Psoas muscle (tissue), 8 donors: ENCODE results near the gene HBEGF. TPM values are rescaled to one million over a fixed set of nuclear protein-coding genes. Genes with fewer than 3 reads are reported as not detected.
A peak's percentile ranks its signal among the peaks of the same experiment; 100 is the strongest.

Experiments
- ATAC-seq, 4 donors: fragments of 200-7000 bp; cut with Tn5 transposase; one replicate each; pipeline ENCODE4 v1.9.1; 2020; ENCODE audit warnings: moderate library complexity in 3 of 4, mild to moderate bottlenecking in 2 of 4
- DNase-seq, 2 donors: peaks; one replicate each; pipeline ENCODE4 v3.0.0-alpha.2; 2020
- H3K27ac ChIP-seq: fragments of 200-600 bp; one replicate; pipeline ENCODE4 v1.8.0; 2022
- H3K27me3 ChIP-seq, 3 donors: fragments of 200-600 bp in 1 of 3; one replicate each; pipeline versions ENCODE4 v1.6.1 to v1.8.0; 2013 to 2022; ENCODE audit warnings: low read length in 2 of 3, mild to moderate bottlenecking in 2 of 3, moderate library complexity in 1 of 3; ENCODE audit not compliant: insufficient read depth in 3 of 3
- H3K36me3 ChIP-seq, 2 donors: fragments of 200-600 bp in 1 of 2; one replicate each; pipeline versions ENCODE4 v1.6.1 to v1.8.0; 2013 to 2022; ENCODE audit warnings: low read depth in 1 of 2, mild to moderate bottlenecking in 1 of 2, moderate library complexity in 1 of 2; ENCODE audit not compliant: insufficient read depth in 1 of 2
- H3K4me1 ChIP-seq: fragments of 200-600 bp; one replicate; pipeline ENCODE4 v1.8.0; 2022
- H3K4me3 ChIP-seq: fragments of 200-600 bp; one replicate; pipeline ENCODE4 v1.8.0; 2022; ENCODE audit warnings: mild to moderate bottlenecking
- H3K9me3 ChIP-seq: fragments of 200-600 bp; one replicate; pipeline ENCODE4 v1.8.0; 2022
- CTCF ChIP-seq: fragments of 200-600 bp; IDR thresholded peaks from one replicate; pipeline ENCODE4 v1.8.0; 2022; ENCODE audit warnings: antibody characterized with exemption
- WGBS, 3 donors: extraction: QIAGEN DNeasy Blood & Tissue Kit; methylation state at CpG; one replicate each; pipeline versions ENCODE4 v1.1.6 to v1.1.7; 2013; 5-methylcytosine and 5-hydroxymethylcytosine counted together
- intact Hi-C, 2 donors: fragments of 100-400 bp; cut with DNase I; formaldehyde crosslinking; loops; one replicate each; pipeline versions ENCODE4 v1.11.0 to v1.14.2; 2022
- polyA plus RNA-seq, 3 donors: library from polyadenylated mRNA; stranded (reverse); fragments of 200-250 nt; gene quantifications; one replicate each; pipeline ENCODE4 v1.2.3, GENCODE V29; 2013
- total RNA-seq, 4 donors: library from RNA; stranded (reverse); fragmentation: NEBNext Ultra II Directional in 2 of 4; extraction: Animal tissue kit (Norgen Biotek cat#: 25700) in 2 of 4; gene quantifications; one replicate each; pipeline versions ENCODE4 v1.2.1 to v1.2.4, GENCODE V29; 2021 to 2023
- donor health status: healthy with polysubstance abuse.
- donor health status: DM: no; HTN: no; CAD: no; lungs with moderate emphysema.
- donor health status: Bipolar disorder and iron deficiency.
- donor health status: healthy.
- donor health status: DM: yes; HTN: yes; CAD: no.
- donor health status: DM: no; HTN: no; CAD: no.
- donor health status: DM: no; HTN: no; CAD: no.
- donor health status: DM: yes; HTN: yes; CAD: no.

HBEGF gene
- total and polyA plus RNA-seq, 7 donors: 14.5 to 60.8 (median 33.5) TPM

DNA sequence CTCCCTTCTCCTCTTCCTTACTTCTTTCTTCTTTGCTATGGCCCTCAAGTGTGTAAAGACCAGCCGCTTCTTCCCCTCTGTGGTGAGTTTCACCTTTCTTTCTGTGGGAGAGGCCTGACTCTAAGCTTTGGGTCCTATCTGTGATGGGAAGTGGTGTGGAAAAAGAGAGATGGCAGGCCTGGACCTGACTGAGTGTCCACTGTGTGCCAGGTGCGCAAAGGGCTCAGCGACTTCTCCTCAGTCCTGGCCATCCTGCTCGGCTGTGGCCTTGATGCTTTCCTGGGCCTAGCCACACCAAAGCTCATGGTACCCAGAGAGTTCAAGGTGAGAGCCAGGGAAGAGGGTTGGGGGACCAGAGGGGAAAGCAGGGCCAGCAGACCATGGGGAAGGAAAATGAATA lies 19.5 kb upstream of the HBEGF start:
- no peaks in the 10 kb centered on the region for H3K4me1 ChIP-seq
- no peak overlapping the region for H3K4me3 ChIP-seq
- intact Hi-C loops: no loop called here
- H3K27me3 ChIP-seq: no peaks in the 10 kb centered on the region
- ATAC-seq (no peak), DNase-seq (no peak)
- H3K27ac ChIP-seq: no peak overlapping the region
- no peaks in the 10 kb centered on the region for H3K9me3 ChIP-seq
- H3K36me3 ChIP-seq: no peaks in the 10 kb centered on the region
- TF ChIP-seq CTCF: no peak
- WGBS, 3 donors: 90 to 97% (median 92%) methylated on average over 4 of the region's 4 CpGs

DNA sequence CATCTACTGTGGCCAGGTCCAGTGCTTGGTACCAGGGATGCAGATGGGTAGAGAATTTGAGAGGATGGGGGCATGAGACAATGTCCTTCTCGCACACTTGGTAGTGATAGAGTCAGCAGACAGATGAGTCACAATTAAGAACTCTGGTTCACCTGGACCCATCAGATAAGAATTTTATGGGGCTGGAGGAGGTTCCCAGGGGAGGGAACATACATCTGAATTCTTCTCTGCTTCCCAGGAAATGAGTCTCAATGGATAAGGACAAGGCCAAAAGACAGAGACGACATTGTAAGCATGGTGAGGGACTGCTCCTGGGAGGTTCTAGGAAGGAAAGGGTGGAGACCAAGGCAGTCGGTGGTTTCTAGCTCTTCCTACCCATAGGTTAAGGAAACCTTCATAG lies 18.9 kb upstream of the HBEGF start:
- intact Hi-C loops: no loop called here
- DNase-seq (no peak), ATAC-seq (no peak)
- no peaks in the 10 kb centered on the region for H3K9me3 ChIP-seq
- H3K4me3 ChIP-seq: no peak overlapping the region
- H3K36me3 ChIP-seq: no peaks in the 10 kb centered on the region
- no peaks in the 10 kb centered on the region for H3K4me1 ChIP-seq
- no peak for TF ChIP-seq CTCF
- H3K27ac ChIP-seq: no peak overlapping the region
- no peaks in the 10 kb centered on the region for H3K27me3 ChIP-seq
- WGBS, 3 donors: 66 to 80% (median 76%) methylated on average over 3 of the region's 3 CpGs

DNA sequence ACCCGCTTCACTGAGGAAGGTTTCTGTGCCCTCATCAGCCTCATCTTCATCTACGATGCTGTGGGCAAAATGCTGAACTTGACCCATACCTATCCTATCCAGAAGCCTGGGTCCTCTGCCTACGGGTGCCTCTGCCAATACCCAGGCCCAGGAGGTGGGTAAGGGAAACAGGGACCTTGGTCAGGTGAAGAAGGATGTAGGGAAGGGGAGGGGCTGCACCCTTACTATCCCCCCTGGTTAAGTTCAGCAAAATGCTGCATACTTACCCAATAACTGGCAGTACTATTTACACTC lies 18.0 kb upstream of the HBEGF start:
- no peak overlapping the region for H3K27ac ChIP-seq
- no peaks in the 10 kb centered on the region for H3K9me3 ChIP-seq
- no peaks in the 10 kb centered on the region for H3K4me1 ChIP-seq
- no peaks in the 10 kb centered on the region for H3K36me3 ChIP-seq
- no peaks in the 10 kb centered on the region for H3K27me3 ChIP-seq
- no peak for TF ChIP-seq CTCF
- WGBS, 3 donors: 90 to 92% (median 91%) methylated on average over 3 of the region's 3 CpGs
- DNase-seq (no peak), ATAC-seq (no peak)
- H3K4me3 ChIP-seq: no peak overlapping the region
- intact Hi-C loops: no loop called here

- no peaks in the 10 kb centered on the region for H3K9me3 ChIP-seq
- TF ChIP-seq CTCF: no peak
- intact Hi-C loops: no loop called here
- DNase-seq: peak in 1 of 2 donors; percentile 19
- H3K27me3 ChIP-seq: no peaks in the 10 kb centered on the region
- 62 to 67% (median 64%) methylated on average over 20 of the region's 20 CpGs for WGBS, 3 donors
- H3K4me3 ChIP-seq: peak overlapping the region; percentile 53
- H3K36me3 ChIP-seq: no peaks in the 10 kb centered on the region
- ATAC-seq: peak in 1 of 4 donors; percentile 8
- H3K4me1 ChIP-seq: no peaks in the 10 kb centered on the region
- H3K27ac ChIP-seq: no peak overlapping the region
These were observed 17.4 kb upstream of the HBEGF start for GRCh38 chr5:140363631-140364471.
